Right lung (tissue), 5 donors: ENCODE data around the gene DGCR2. TPM values are rescaled to one million over a fixed set of nuclear protein-coding genes. Genes with fewer than 3 reads are reported as not detected.

Experiments used
- DNase-seq, 2 donors: peaks; one replicate each; pipeline ENCODE4 v3.0.0-alpha.2; 2013
- polyA plus RNA-seq, 5 donors: library from polyadenylated mRNA; unstranded; fragments of 120-200 nt; gene quantifications; one replicate each; pipeline versions ENCODE4 v1.2.1 to v1.2.3, GENCODE V29; 2013; ENCODE audit warnings: inconsistent platforms in 1 of 5, low replicate concordance in 1 of 5; ENCODE audit not compliant: insufficient read length in 5 of 5, insufficient read depth in 1 of 5

DGCR2 gene
- polyA plus RNA-seq, 5 donors: 58.4 to 79.1 (median 59.9) TPM

- no peak for DNase-seq
Measured at GRCh38 chr22:19110646-19111045, 11.6 kb downstream of the DGCR2 start.

- DNase-seq: no peak
Measured at GRCh38 chr22:19110064-19110458, 12.2 kb downstream of the DGCR2 start.

- peak in 1 of 2 donors; percentile 33 for DNase-seq
Measured at GRCh38 chr22:19109198-19110063, 12.8 kb downstream of the DGCR2 start.

- DNase-seq: no peak
Measured at GRCh38 chr22:19108807-19109197, 13.4 kb downstream of the DGCR2 start.

- DNase-seq: peak in 1 of 2 donors; percentile 54
Measured at GRCh38 chr22:19107730-19108074, 14.5 kb downstream of the DGCR2 start.

GRCh38 chr22:19106886-19107729 is 15.1 kb downstream of the DGCR2 start:
- DNase-seq: no peak

- no peak for DNase-seq
Measured at GRCh38 chr22:19105867-19106802, 16.1 kb downstream of the DGCR2 start.

- DNase-seq: no peak
Measured at GRCh38 chr22:19105456-19105855, 16.8 kb downstream of the DGCR2 start.

- peak in 1 of 2 donors; percentile 28 for DNase-seq
Measured at GRCh38 chr22:19103880-19104821, 18.1 kb downstream of the DGCR2 start.

GRCh38 chr22:19098157-19098556 is 24.1 kb downstream of the DGCR2 start:
- DNase-seq: peak in 1 of 2 donors; percentile 40

GRCh38 chr22:19097518-19097917 is 24.7 kb downstream of the DGCR2 start:
- no peak for DNase-seq

- DNase-seq: no peak
Measured at GRCh38 chr22:19096555-19096954, 25.7 kb downstream of the DGCR2 start.

- no peak for DNase-seq
Measured at GRCh38 chr22:19094393-19094997, 27.7 kb downstream of the DGCR2 start.

GRCh38 chr22:19092725-19093124 is 29.5 kb downstream of the DGCR2 start:
- DNase-seq: no peak

- DNase-seq: no peak
Measured at GRCh38 chr22:19090586-19091127, 31.6 kb downstream of the DGCR2 start.

- DNase-seq: no peak
Measured at GRCh38 chr22:19090183-19090582, 32.0 kb downstream of the DGCR2 start.

- no peak for DNase-seq
Measured at GRCh38 chr22:19088866-19089595, 33.2 kb downstream of the DGCR2 start.

- DNase-seq: no peak
Measured at GRCh38 chr22:19086896-19087295, 35.3 kb downstream of the DGCR2 start.

GRCh38 chr22:19086417-19086816 is 35.8 kb downstream of the DGCR2 start:
- no peak for DNase-seq
